AG04450 (cell line): ENCODE measurements around the gene TMEM109. TPM values are rescaled to one million over a fixed set of nuclear protein-coding genes. Genes with fewer than 3 reads are reported as not detected.

Experiments used
- CTCF ChIA-PET: fragments of 300-600, 350-600 bp; formaldehyde crosslinking; extraction: SDS; loops from one replicate; lab custom pipeline; 2022; ENCODE audit warnings: antibody characterized with exemption, inconsistent platforms; lab: Charles Lee
- POLR2A ChIA-PET: fragments of 350-600 bp; formaldehyde crosslinking; extraction: SDS; loops from one replicate; lab custom pipeline; 2021; ENCODE audit warnings: antibody characterized with exemption, inconsistent platforms; lab: Yijun Ruan, JAX
- DNase-seq: peaks from one replicate; pipeline ENCODE4 v3.0.0-alpha.2; 2011; ENCODE audit warnings: low read depth, low spot score
- H3K27ac ChIP-seq: one replicate; pipeline ENCODE4 v1.5.1; 2012; ENCODE audit warnings: low read depth, low read length, control low read depth
- H3K27me3 ChIP-seq: one replicate; pipeline ENCODE4 v1.6.0; 2012; ENCODE audit warnings: low read length; ENCODE audit not compliant: control insufficient read depth, insufficient read depth
- H3K4me3 ChIP-seq: 2 replicates; pipeline ENCODE4 v1.5.1; 2011; ENCODE audit warnings: mild to moderate bottlenecking, low read depth, low read length, control low read depth
- H3K9me3 ChIP-seq: 2 replicates; pipeline ENCODE4 v1.5.1; 2012; ENCODE audit warnings: low read length; ENCODE audit not compliant: control insufficient read depth, insufficient read depth
- polyA plus RNA-seq: library from polyadenylated mRNA; depleted of rRNA; stranded (reverse); fragments of >200 nt; gene quantifications from 2 replicates; pipeline ENCODE4 v1.2.3, GENCODE V29; 2011
- TF ChIP-seq, protein P1 (sequence below): IDR thresholded peaks from 2 replicates; pipeline ENCODE4 v1.5.1; 2011; ENCODE audit warnings: low read depth, low read length, control low read depth, inconsistent platforms

TMEM109 gene
- polyA plus RNA-seq, 1 experiment: 36.2 TPM

DNA sequence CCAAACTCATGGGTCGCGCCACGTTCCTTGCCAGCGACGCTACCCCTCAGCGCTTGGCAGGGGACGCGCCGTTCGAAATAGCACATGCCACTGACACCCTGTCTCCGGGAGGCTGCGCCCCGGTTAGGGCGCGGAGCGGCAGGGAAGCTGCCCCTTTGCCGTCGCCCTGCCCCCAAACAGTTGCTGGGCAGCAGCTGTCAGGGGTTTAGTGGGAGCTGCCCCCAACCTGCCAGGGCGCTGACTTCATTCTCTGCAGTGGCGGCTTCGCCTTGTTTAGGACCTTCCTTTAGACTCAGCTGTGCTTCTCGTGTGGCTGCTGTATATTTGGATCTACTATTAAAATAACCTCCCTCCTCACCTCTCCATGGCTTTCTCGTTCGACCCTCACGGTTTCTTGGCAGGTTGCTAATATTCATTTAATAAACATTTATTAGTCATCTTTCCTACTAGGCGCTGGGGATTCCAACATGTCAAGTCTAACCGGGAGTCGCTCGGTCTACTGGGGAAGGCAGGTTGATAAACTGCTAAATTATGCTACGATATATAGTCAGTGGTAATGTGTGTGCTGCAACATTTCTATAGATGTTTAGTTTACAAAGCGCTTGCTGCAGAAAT lies 782 bp downstream of the TMEM109 start:
- CTCF ChIA-PET: interaction anchor here (0.9 to 4.7 kb wide), 9 partner anchors 10 to 273 kb away, joined by 3 to 35 read pairs (median 6); no protein-coding TSS in a partner anchor
- no peak for DNase-seq
- H3K4me3 ChIP-seq: peak overlapping the region; percentile 80
- no peaks in the 10 kb centered on the region; the same call in 1 of the 2 replicates for H3K9me3 ChIP-seq
- TF ChIP-seq, protein P1, sequence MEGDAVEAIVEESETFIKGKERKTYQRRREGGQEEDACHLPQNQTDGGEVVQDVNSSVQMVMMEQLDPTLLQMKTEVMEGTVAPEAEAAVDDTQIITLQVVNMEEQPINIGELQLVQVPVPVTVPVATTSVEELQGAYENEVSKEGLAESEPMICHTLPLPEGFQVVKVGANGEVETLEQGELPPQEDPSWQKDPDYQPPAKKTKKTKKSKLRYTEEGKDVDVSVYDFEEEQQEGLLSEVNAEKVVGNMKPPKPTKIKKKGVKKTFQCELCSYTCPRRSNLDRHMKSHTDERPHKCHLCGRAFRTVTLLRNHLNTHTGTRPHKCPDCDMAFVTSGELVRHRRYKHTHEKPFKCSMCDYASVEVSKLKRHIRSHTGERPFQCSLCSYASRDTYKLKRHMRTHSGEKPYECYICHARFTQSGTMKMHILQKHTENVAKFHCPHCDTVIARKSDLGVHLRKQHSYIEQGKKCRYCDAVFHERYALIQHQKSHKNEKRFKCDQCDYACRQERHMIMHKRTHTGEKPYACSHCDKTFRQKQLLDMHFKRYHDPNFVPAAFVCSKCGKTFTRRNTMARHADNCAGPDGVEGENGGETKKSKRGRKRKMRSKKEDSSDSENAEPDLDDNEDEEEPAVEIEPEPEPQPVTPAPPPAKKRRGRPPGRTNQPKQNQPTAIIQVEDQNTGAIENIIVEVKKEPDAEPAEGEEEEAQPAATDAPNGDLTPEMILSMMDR: no peak
- no peaks in the 10 kb centered on the region for H3K27me3 ChIP-seq
- H3K27ac ChIP-seq: peak overlapping the region; percentile 75
- POLR2A ChIA-PET: interaction anchor here (0.8 to 1.6 kb wide), 3 partner anchors 9 to 12 kb away, joined by 3 to 6 read pairs (median 6); partner anchors contain the start of gene TMEM132A

DNA sequence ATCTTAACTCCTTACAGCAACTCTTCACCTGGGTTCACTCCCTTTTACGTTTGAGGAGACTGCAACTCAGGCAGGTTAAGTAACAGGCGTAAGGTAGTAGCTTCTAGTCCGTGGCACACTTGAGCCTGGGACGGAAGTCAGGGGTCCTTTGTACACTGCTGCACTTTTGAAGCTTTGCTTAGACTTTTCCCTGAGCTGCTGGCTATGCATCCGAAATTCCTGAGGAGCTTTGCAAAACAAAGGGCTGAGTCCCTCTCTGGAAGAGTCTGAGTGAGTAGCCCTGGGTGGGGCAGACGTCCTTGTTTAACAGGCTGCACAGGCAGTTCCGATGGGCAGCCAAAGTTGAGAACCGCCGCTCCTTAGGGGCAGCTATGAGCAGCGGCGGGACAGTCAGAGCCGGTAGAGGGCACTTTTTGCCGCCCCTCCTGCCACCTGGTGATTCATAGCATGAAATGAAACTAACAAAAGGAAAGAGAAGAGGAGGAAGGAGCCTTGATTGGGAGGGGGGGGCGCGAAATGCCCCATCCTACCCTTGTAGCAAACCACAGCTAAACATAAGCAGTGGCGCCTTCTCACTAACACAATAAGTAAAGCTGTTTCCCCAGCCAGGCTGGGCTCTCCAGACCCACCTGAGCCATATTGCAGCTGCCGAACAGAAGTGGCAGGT lies 1.4 kb downstream of the TMEM109 start:
- TF ChIP-seq, protein P1: peak; percentile 38; the same call in 1 of the 2 replicates
- Histone ChIP-seq H3K27ac (peak overlapping the region; percentile 75), H3K27me3 (no peaks in the 10 kb centered on the region), H3K4me3 (peak overlapping the region; percentile 80), H3K9me3 (no peaks in the 10 kb centered on the region; the same call in 1 of the 2 replicates)
- no peak for DNase-seq
- ChIA-PET CTCF (interaction anchor here (0.6 to 4.7 kb wide), 8 partner anchors 9 to 258 kb away, joined by 3 to 35 read pairs (median 4); partner anchors contain the start of gene TMEM132A), POLR2A (interaction anchor here (0.6 to 1.4 kb wide), 4 partner anchors 8 to 1935 kb away, joined by 3 to 6 read pairs (median 4); partner anchors contain the start of gene TMEM132A)

DNA sequence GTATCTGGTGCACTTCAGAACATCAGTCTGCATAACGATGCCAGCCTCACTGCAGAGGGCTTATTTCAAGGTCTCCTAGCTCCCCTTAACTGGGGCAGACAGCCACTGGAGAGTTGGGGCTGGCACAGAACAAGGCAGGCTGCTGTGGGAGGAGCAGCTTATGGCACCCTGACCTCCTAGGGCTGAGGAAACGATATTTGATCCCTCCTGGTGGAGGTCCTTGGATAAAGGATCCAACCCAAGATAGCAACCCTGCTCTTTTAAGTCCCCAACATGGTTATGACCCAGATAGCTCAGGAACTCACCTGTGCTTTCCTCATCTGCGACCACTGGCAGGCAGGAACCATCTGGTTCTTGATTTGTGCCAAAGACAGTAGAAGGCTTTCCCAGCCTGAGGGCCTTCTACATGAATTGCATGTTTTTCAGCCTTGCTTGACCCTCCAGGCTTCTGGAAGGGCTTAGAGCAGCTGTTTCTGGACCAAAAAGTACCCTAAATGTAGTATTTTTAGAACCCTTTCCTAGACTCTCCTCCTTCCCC lies 2.8 kb downstream of the TMEM109 start:
- DNase-seq: no peak
- CTCF ChIA-PET: interaction anchor here (0.7 kb wide), 1 partner anchor 16 kb away, joined by 3 read pairs; no protein-coding TSS in a partner anchor
- POLR2A ChIA-PET: no interaction called here

DNA sequence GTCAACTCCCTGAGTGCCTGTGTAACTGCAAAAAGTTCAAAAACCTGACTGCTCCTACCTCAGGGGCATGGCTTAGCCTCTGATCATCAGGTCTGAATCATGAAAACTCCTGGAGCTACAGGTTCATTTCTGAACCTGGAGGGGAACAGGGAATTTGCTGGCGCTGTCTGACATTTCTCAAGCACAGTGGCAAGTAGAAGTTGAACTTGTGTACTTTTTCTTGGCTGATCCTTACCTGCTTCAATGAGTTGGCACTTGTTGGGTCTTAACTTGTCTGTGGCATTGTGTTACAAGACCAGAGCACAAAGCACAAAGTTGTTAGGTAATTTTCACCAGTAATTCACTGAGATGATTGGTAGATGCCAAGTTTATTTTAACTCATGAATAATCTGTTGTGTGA lies 3.3 kb downstream of the TMEM109 start:
- CTCF ChIA-PET: no interaction called here

More for the DNA sequence above, 2.8 kb downstream of the TMEM109 start:
- Histone ChIP-seq H3K4me3 (no peak overlapping the region), H3K9me3 (no peaks in the 10 kb centered on the region; the same call in 1 of the 2 replicates), H3K27ac (no peak overlapping the region), H3K27me3 (no peaks in the 10 kb centered on the region)
- TF ChIP-seq, protein P1: no peak

More for the DNA sequence above, 3.3 kb downstream of the TMEM109 start:
- Histone ChIP-seq H3K4me3 (no peak overlapping the region), H3K27ac (no peak overlapping the region), H3K9me3 (no peaks in the 10 kb centered on the region; the same call in 1 of the 2 replicates), H3K27me3 (no peaks in the 10 kb centered on the region)
- TF ChIP-seq, protein P1: no peak
- no peak for DNase-seq
- POLR2A ChIA-PET: no interaction called here
